Activated CD4-positive, alpha-beta T cell treated with anti-CD3 and anti-CD28 coated beads, Interleukin-2, Interleukin-4, amounts not matched to agents 100 ng/mL and 50 ng/mL, durations not matched to agents 16 hours and 8 hours (primary cell): ENCODE measurements around the gene THRB.

ENCODE experiments used
- DNase-seq: peaks from one replicate; pipeline ENCODE4 v3.0.0-alpha.2; 2020; ENCODE audit warnings: low spot score

Gene THRB

GRCh38 chr3:24264748-24265158, 229.9 kb downstream of the THRB start:
- DNase-seq: peak; percentile 19

GRCh38 chr3:24264011-24264410, 230.6 kb downstream of the THRB start:
- DNase-seq: no peak

GRCh38 chr3:24263069-24263668, 231.5 kb downstream of the THRB start:
- DNase-seq: no peak

GRCh38 chr3:24261521-24261920, 233.1 kb downstream of the THRB start:
- DNase-seq: no peak

GRCh38 chr3:24259901-24260512, 234.6 kb downstream of the THRB start:
- no peak for DNase-seq

- no peak for DNase-seq
Observed at GRCh38 chr3:24258727-24259600, 235.7 kb downstream of the THRB start.

GRCh38 chr3:24258260-24258659, 236.4 kb downstream of the THRB start:
- DNase-seq: no peak

- DNase-seq: no peak
Observed at GRCh38 chr3:24255414-24255813, 239.2 kb downstream of the THRB start.

- DNase-seq: no peak
Observed at GRCh38 chr3:24254649-24255048, 240.0 kb downstream of the THRB start.

- DNase-seq: no peak
Observed at GRCh38 chr3:24253336-24253735, 241.3 kb downstream of the THRB start.

- DNase-seq: no peak
Observed at GRCh38 chr3:24249523-24249922, 245.1 kb downstream of the THRB start.

GRCh38 chr3:24245056-24245455, 249.6 kb downstream of the THRB start:
- no peak for DNase-seq

GRCh38 chr3:24244491-24244890, 250.2 kb downstream of the THRB start:
- DNase-seq: no peak

- no peak for DNase-seq
Observed at GRCh38 chr3:24242012-24242698, 252.5 kb downstream of the THRB start.

GRCh38 chr3:24240306-24240705, 254.3 kb downstream of the THRB start:
- DNase-seq: no peak

- DNase-seq: peak; percentile 67
Observed at GRCh38 chr3:24237971-24238706, 256.5 kb downstream of the THRB start.

- DNase-seq: no peak
Observed at GRCh38 chr3:24235121-24235520, 259.5 kb downstream of the THRB start.

- DNase-seq: no peak
Observed at GRCh38 chr3:24232784-24233183, 261.9 kb downstream of the THRB start.

- DNase-seq: no peak
Observed at GRCh38 chr3:24229468-24230221, 265.0 kb downstream of the THRB start.

GRCh38 chr3:24227635-24228034, 267.0 kb downstream of the THRB start:
- DNase-seq: no peak

- DNase-seq: no peak
Observed at GRCh38 chr3:24226397-24226796, 268.3 kb downstream of the THRB start.
